Right ventricle myocardium inferior (tissue), 1 donor: ENCODE measurements around the gene LZTS3. TPM values are rescaled to one million over a fixed set of nuclear protein-coding genes. Genes with fewer than 3 reads are reported as not detected.

ENCODE experiments used
- ATAC-seq: fragments of 200-7000 bp; cut with Tn5 transposase; one replicate; pipeline ENCODE4 v1.9.1; 2020; ENCODE audit warnings: mild to moderate bottlenecking, moderate library complexity
- DNase-seq: peaks from one replicate; pipeline ENCODE4 v3.0.0; 2021; ENCODE audit errors: missing footprints
- intact Hi-C: fragments of 100-400 bp; cut with DNase I; formaldehyde crosslinking; loops from one replicate; pipeline ENCODE4 v1.11.0; 2022
- total RNA-seq: library from RNA; stranded (reverse); fragmentation: NEBNext Ultra II Directional; extraction: Animal tissue kit (Norgen Biotek cat#: 25700); gene quantifications from one replicate; pipeline ENCODE4 v1.2.1, GENCODE V29; 2021
- donor health status: DM: no; HTN: yes; CAD: no; lungs with severe emphysema.

Gene LZTS3
- total RNA-seq, 1 donor from 2014 or later: 19.6 TPM

GRCh38 chr20:3172126-3172932 is 1.0 kb downstream of the LZTS3 start:
- no peak for DNase-seq
- no peak for ATAC-seq
- intact Hi-C loops: no loop called here

- DNase-seq (peak; percentile 18), ATAC-seq (no peak)
- intact Hi-C loops: no loop called here
Observed at GRCh38 chr20:3171391-3172125, 1.8 kb downstream of the LZTS3 start.

- ATAC-seq (no peak), DNase-seq (peak; percentile 49)
- intact Hi-C loops: loop anchor here (5.0 kb wide), 1 partner anchor 33 kb away; the partner anchor contains the start of gene DDRGK1
Observed at GRCh38 chr20:3168829-3169590, 4.3 kb downstream of the LZTS3 start.

GRCh38 chr20:3168079-3168828 is 5.1 kb downstream of the LZTS3 start:
- intact Hi-C loops: loop anchor here (5.0 kb wide), 1 partner anchor 34 kb away; the partner anchor contains the start of gene DDRGK1
- ATAC-seq: peak; percentile 56
- DNase-seq: peak; percentile 67

GRCh38 chr20:3167738-3168078 is 5.6 kb downstream of the LZTS3 start:
- DNase-seq (no peak), ATAC-seq (no peak)
- intact Hi-C loops: loop anchor here (5.0 kb wide), 1 partner anchor 35 kb away; the partner anchor contains the start of gene DDRGK1

- peak; percentile 64 for DNase-seq
- intact Hi-C loops: loop anchor here (5.0 kb wide), 1 partner anchor 35 kb away; the partner anchor contains the start of gene DDRGK1
- ATAC-seq: no peak
Observed at GRCh38 chr20:3166913-3167342, 6.4 kb downstream of the LZTS3 start.

GRCh38 chr20:3166338-3166912 is 6.9 kb downstream of the LZTS3 start:
- intact Hi-C loops: loop anchor here (5.0 kb wide), 1 partner anchor 36 kb away; the partner anchor contains the start of gene DDRGK1
- DNase-seq (peak; percentile 11), ATAC-seq (no peak)

GRCh38 chr20:3165473-3166337 is 7.6 kb downstream of the LZTS3 start:
- peak; percentile 24 for ATAC-seq
- intact Hi-C loops: loop anchor here (5.0 kb wide), 1 partner anchor 37 kb away; the partner anchor contains the start of gene DDRGK1
- peak; percentile 87 for DNase-seq

- intact Hi-C loops: loop anchor here (5.0 kb wide), 1 partner anchor 37 kb away; the partner anchor contains the start of gene DDRGK1
- ATAC-seq (no peak), DNase-seq (no peak)
Observed at GRCh38 chr20:3164763-3165410, 8.5 kb downstream of the LZTS3 start.

GRCh38 chr20:3164043-3164762 is 9.1 kb downstream of the LZTS3 start:
- intact Hi-C loops: no loop called here
- DNase-seq (no peak), ATAC-seq (no peak)

- DNase-seq (no peak), ATAC-seq (no peak)
- intact Hi-C loops: no loop called here
Observed at GRCh38 chr20:3163099-3164042, 10.0 kb downstream of the LZTS3 start.

GRCh38 chr20:3162080-3162611 is 11.2 kb downstream of the LZTS3 start:
- ATAC-seq: no peak
- intact Hi-C loops: no loop called here
- no peak for DNase-seq

GRCh38 chr20:3161316-3162079 is 11.9 kb downstream of the LZTS3 start:
- ATAC-seq: no peak
- DNase-seq: no peak
- intact Hi-C loops: no loop called here

GRCh38 chr20:3160418-3160817 is 12.9 kb downstream of the LZTS3 start:
- no peak for DNase-seq
- no peak for ATAC-seq
- intact Hi-C loops: no loop called here
